DMS114 treated with DMSO at 0.1 percent for 48 hours (cell line): Measurements from ENCODE around the gene ISLR.

Source experiments
- DNase-seq: peaks from one replicate; lab custom pipeline; 2025; ENCODE audit not compliant: unreplicated experiment; lab: John Stamatoyannopoulos, UW

Gene ISLR

GRCh38 chr15:74192751-74193150 lies 19.2 kb downstream of the ISLR start:
- no peak for DNase-seq

- no peak for DNase-seq
Observed at GRCh38 chr15:74193299-74193718, 19.8 kb downstream of the ISLR start.

GRCh38 chr15:74193905-74194304 lies 20.4 kb downstream of the ISLR start:
- no peak for DNase-seq

- no peak for DNase-seq
Observed at GRCh38 chr15:74194572-74195559, 21.4 kb downstream of the ISLR start.

GRCh38 chr15:74196175-74196574 lies 22.7 kb downstream of the ISLR start:
- DNase-seq = no peak

- no peak for DNase-seq
Observed at GRCh38 chr15:74197176-74197965, 23.9 kb downstream of the ISLR start.

GRCh38 chr15:74199297-74199652 lies 25.8 kb downstream of the ISLR start:
- DNase-seq = no peak

- no peak for DNase-seq
Observed at GRCh38 chr15:74200412-74200815, 26.9 kb downstream of the ISLR start.

- DNase-seq = no peak
Observed at GRCh38 chr15:74200871-74201419, 27.4 kb downstream of the ISLR start.

GRCh38 chr15:74201710-74202420 lies 28.4 kb downstream of the ISLR start:
- DNase-seq = no peak

- DNase-seq = no peak
Observed at GRCh38 chr15:74202452-74203401, 29.2 kb downstream of the ISLR start, which contains the start of gene STRA6. TSS of gene STRA6 (minus strand) at chr15:74202787. CDS start at chr15:74202267, 520 bp downstream.

GRCh38 chr15:74203914-74204431 lies 30.5 kb downstream of the ISLR start:
- no peak for DNase-seq

GRCh38 chr15:74205582-74205947 lies 32.1 kb downstream of the ISLR start:
- no peak for DNase-seq

- no peak for DNase-seq
Observed at GRCh38 chr15:74206801-74207281, 33.3 kb downstream of the ISLR start.

GRCh38 chr15:74207652-74208440 lies 34.3 kb downstream of the ISLR start:
- DNase-seq = no peak

GRCh38 chr15:74208496-74208895 lies 35.0 kb downstream of the ISLR start:
- DNase-seq = no peak

GRCh38 chr15:74208901-74209559 lies 35.5 kb downstream of the ISLR start:
- DNase-seq = no peak

- DNase-seq = no peak
Observed at GRCh38 chr15:74209560-74209958, 36.0 kb downstream of the ISLR start.
